HepG2 (cell line): ENCODE measurements around the gene TMBIM1. TPM values are rescaled to one million over a fixed set of nuclear protein-coding genes. Genes with fewer than 3 reads are reported as not detected.

Source experiments
- ATAC-seq: fragments of 200-7000 bp; cut with Tn5 transposase; 3 replicates; pipeline ENCODE4 v1.9.1; 2020; ENCODE audit warnings: mild to moderate bottlenecking, moderate library complexity
- BruUV-seq: library from RNA; stranded (reverse); fragments of 400-500 nt; replicated peaks from 2 replicates; lab custom pipeline; 2021; lab: Mats Ljungman, UMichigan
- CTCF ChIA-PET: fragments of 300-600 bp; formaldehyde crosslinking; extraction: SDS; loops from one replicate; lab custom pipeline; 2021; ENCODE audit warnings: low total read pairs, inconsistent platforms, low intra/inter-chr PET ratio; lab: Yijun Ruan, JAX
- POLR2A ChIA-PET: fragments of 350-600 bp; sonication (Branson Sonifier 250); formaldehyde crosslinking; loops from one replicate; lab custom pipeline; 2020; ENCODE audit warnings: antibody characterized with exemption, inconsistent platforms; lab: Yijun Ruan, JAX
- DNase-seq: peaks from one replicate; pipeline ENCODE4 v3.0.0-alpha.2; 2015; ENCODE audit warnings: low spot score
- FAIRE-seq: peaks from 3 replicates; lab custom pipeline; 2011; peaks lifted over from hg19 to GRCh38; lab: Jason Lieb, UNC
- H2AFZ ChIP-seq: one replicate; pipeline ENCODE4 v1.6.1; 2011; ENCODE audit warnings: low read length, inconsistent platforms
- H3K27ac ChIP-seq: fragments of 300-600 bp; 3 replicates; pipeline ENCODE4 v1.8.0; 2011; ENCODE audit warnings: mixed run types, mild to moderate bottlenecking, mixed read lengths, low read length, inconsistent platforms; ENCODE audit not compliant: insufficient read depth; ENCODE audit errors: extremely low read length
- H3K27me3 ChIP-seq, 2 experiments: fragments of 200-600 bp in 1 of 2; 2 replicates in 1 of 2; 3 replicates in 1 of 2; pipeline versions ENCODE4 v1.6.0 to v1.8.0; 2011; ENCODE audit warnings: low read length in 2 of 2, mild to moderate bottlenecking in 2 of 2, moderate library complexity in 2 of 2, inconsistent platforms in 1 of 2; ENCODE audit not compliant: insufficient read depth in 2 of 2, control insufficient read depth in 1 of 2
- H3K36me3 ChIP-seq, 2 experiments: fragments of 200-600 bp in 1 of 2; replicated peaks in 1 of 2; 2 replicates in 1 of 2; 3 replicates in 1 of 2; pipeline versions ENCODE4 v1.5.1 to v1.8.0; 2011; ENCODE audit warnings: low read length in 2 of 2, inconsistent platforms in 1 of 2; ENCODE audit not compliant: insufficient read depth in 2 of 2, control insufficient read depth in 1 of 2
- H3K4me1 ChIP-seq: 2 replicates; pipeline ENCODE4 v1.5.1; 2012; ENCODE audit warnings: low read length, inconsistent platforms; ENCODE audit not compliant: insufficient read depth
- H3K4me2 ChIP-seq: 2 replicates; pipeline ENCODE4 v1.6.0; 2011; ENCODE audit warnings: low read depth, low read length, inconsistent platforms
- H3K4me3 ChIP-seq, 3 experiments: fragments of 200-600 bp in 1 of 3; sonication (generic), shearing (Covaris generic) in 1 of 3; replicated peaks in 1 of 3; 2 replicates each; pipeline ENCODE4 v1.5.1; 2011 to 2016; ENCODE audit warnings: low read length in 3 of 3, inconsistent platforms in 2 of 3, low read depth in 2 of 3, mild to moderate bottlenecking in 2 of 3, control low read depth in 1 of 3, mixed read lengths in 1 of 3; ENCODE audit not compliant: insufficient read depth in 1 of 3
- H3K79me2 ChIP-seq: one replicate; pipeline ENCODE4 v1.6.1; 2011; ENCODE audit warnings: low read length, inconsistent platforms; ENCODE audit not compliant: insufficient read depth
- H3K9ac ChIP-seq: 2 replicates; pipeline ENCODE4 v1.6.0; 2011; ENCODE audit warnings: mild to moderate bottlenecking, low read depth, low read length, inconsistent platforms; ENCODE audit not compliant: insufficient read depth
- H3K9me3 ChIP-seq: 2 replicates; pipeline ENCODE4 v1.5.1; 2012; ENCODE audit warnings: mild to moderate bottlenecking, low read length
- H4K20me1 ChIP-seq: 2 replicates; pipeline ENCODE4 v1.6.0; 2011; ENCODE audit warnings: inconsistent platforms, mild to moderate bottlenecking, low read length, moderate library complexity; ENCODE audit not compliant: insufficient read depth
- ATF7-NPFF ChIP-seq: sonication (generic); formaldehyde crosslinking; IDR thresholded peaks from 2 replicates; pipeline ENCODE4 v1.8.1; 2023; ENCODE audit warnings: mild to moderate bottlenecking, low read depth, missing genetic modification reagents, moderate library complexity
- CTCF ChIP-seq: sonication (generic); formaldehyde crosslinking; IDR thresholded peaks from 2 replicates; pipeline ENCODE4 v1.5.0; 2020; ENCODE audit warnings: mild to moderate bottlenecking, missing genetic modification reagents, moderate library complexity
- HIVEP1 ChIP-seq: sonication (generic); formaldehyde crosslinking; IDR thresholded peaks from 2 replicates; pipeline ENCODE4 v1.4.0; 2020; ENCODE audit warnings: mild to moderate bottlenecking, missing genetic modification reagents
- NFYB ChIP-seq: sonication (generic); formaldehyde crosslinking; IDR thresholded peaks from 2 replicates; pipeline ENCODE4 v1.4.0; 2020; ENCODE audit warnings: missing genetic modification reagents
- RAD21 ChIP-seq: fragments of 450-650 bp; formaldehyde crosslinking; IDR thresholded peaks from 2 replicates; pipeline ENCODE4 v1.5.0; 2020; ENCODE audit warnings: mild to moderate bottlenecking
- SMC3 ChIP-seq: IDR thresholded peaks from 2 replicates; pipeline ENCODE4 v1.6.1; 2011; ENCODE audit warnings: low read length, improper control_type of control experiment
- SSRP1 ChIP-seq: IDR thresholded peaks from 2 replicates; pipeline ENCODE4 v1.6.1; 2016; ENCODE audit warnings: control low read depth
- STAG1 ChIP-seq: sonication (generic); formaldehyde crosslinking; IDR thresholded peaks from 2 replicates; pipeline ENCODE4 v1.4.0; 2020; ENCODE audit warnings: missing genetic modification reagents
- ZBTB33 ChIP-seq: sonication (generic); formaldehyde crosslinking; IDR thresholded peaks from 2 replicates; pipeline ENCODE4 v1.4.0; 2020; ENCODE audit warnings: missing genetic modification reagents
- ZNF274 ChIP-seq: sonication (generic); formaldehyde crosslinking; IDR thresholded peaks from 2 replicates; pipeline ENCODE4 v1.5.1; 2020; ENCODE audit warnings: mild to moderate bottlenecking, missing genetic modification reagents
- ZNF44 ChIP-seq: sonication (generic); formaldehyde crosslinking; IDR thresholded peaks from 2 replicates; pipeline ENCODE4 v1.5.1; 2020; ENCODE audit warnings: mild to moderate bottlenecking, missing genetic modification reagents
- ZNF740 ChIP-seq: sonication (generic); formaldehyde crosslinking; IDR thresholded peaks from 2 replicates; pipeline ENCODE4 v1.4.0; 2020; ENCODE audit warnings: missing genetic modification reagents
- WGBS: methylation state at CpG from one replicate; pipeline ENCODE4 v1.1.6; 2017; ENCODE audit warnings: low lambda C conversion rate; 5-methylcytosine and 5-hydroxymethylcytosine counted together
- in situ Hi-C: cut with HindIII; loops from 2 replicates; pipeline ENCODE4 v1.10.0; 2017; ENCODE audit warnings: low pct_unique_long_range_greater_than_20kb; ENCODE audit not compliant: extremely low pct_ligation_motif_present
- intact Hi-C: fragments of 100-400 bp; cut with micrococcal nuclease; formaldehyde crosslinking; loops from one replicate; pipeline ENCODE4 v1.10.0; 2022; ENCODE audit not compliant: unreplicated experiment
- polyA plus RNA-seq, 8 experiments: library from polyadenylated mRNA; depleted of rRNA in 3 of 8; stranded (reverse) in 7 of 8; unstranded in 1 of 8; fragments of >200 nt; fragmentation: Illumina TruSeq in 4 of 8; extraction: Trizol in 4 of 8; gene quantifications; 2 replicates each; pipeline versions ENCODE4 v1.2.1 to v1.2.3, GENCODE V29; 2011 to 2016; ENCODE audit warnings: low read depth in 4 of 8, missing spikeins in 1 of 8, mixed read lengths in 1 of 8; ENCODE audit not compliant: insufficient read depth in 1 of 8
- total RNA-seq, 5 experiments: library from RNA; depleted of rRNA; stranded (reverse); fragments of >200 nt; fragmentation: Illumina TruSeq; extraction: Trizol; gene quantifications; 2 replicates each; pipeline ENCODE4 v1.2.3, GENCODE V29; 2016; ENCODE audit warnings: low read depth in 1 of 5

Gene TMBIM1
- total and polyA plus RNA-seq, 2 of the 13 experiments (the other 11 are each of a cell fraction or from before 2014, with no cell fraction given): 127 to 139 TPM

GRCh38 chr2:218257390-218257981, 34.8 kb downstream of the TMBIM1 start:
- Histone ChIP-seq H3K9me3 (no peaks in the 10 kb centered on the region), H3K36me3 (peaks cover 11 to 35% of the 10 kb centered on the region in 2 experiments), H3K4me2 (no peak overlapping the region), H3K4me1 (peaks cover 29% of the 10 kb centered on the region), H3K27me3 (no peaks in the 10 kb centered on the region), H3K79me2 (no peaks in the 10 kb centered on the region), H2AFZ (no peak overlapping the region), H3K9ac (no peak overlapping the region), H4K20me1 (no peaks in the 10 kb centered on the region), H3K27ac (no peak overlapping the region), H3K4me3 (no peak overlapping the region)
- TF ChIP-seq CTCF (CRISPR knock-in tag): peak; percentile 57
- peak; percentile 29; the same call in 1 of the 2 replicates for TF ChIP-seq SMC3
- TF ChIP-seq RAD21 (CRISPR knock-in tag): 0 out of 2 replicates have a peak, but pooled peaks have one; percentile 13
- peak; percentile 34 for TF ChIP-seq STAG1 (CRISPR knock-in tag)
- no peak for TF ChIP-seq ZNF274 (CRISPR knock-in tag)
- TF ChIP-seq ZNF740 (CRISPR knock-in tag): peak; percentile 69; the same call in 1 of the 2 replicates
- TF ChIP-seq ZBTB33 (CRISPR knock-in tag): 0 out of 2 replicates have a peak, but pooled peaks have one; percentile 26
- no peak for TF ChIP-seq HIVEP1 (CRISPR knock-in tag)
- TF ChIP-seq SSRP1: 0 out of 2 replicates have a peak, but pooled peaks have one; percentile 31
- 0 out of 2 replicates have a peak, but pooled peaks have one; percentile 6 for TF ChIP-seq NFYB (CRISPR knock-in tag)
- 0 out of 2 replicates have a peak, but pooled peaks have one; percentile 25 for TF ChIP-seq ATF7-NPFF
- no peak for TF ChIP-seq ZNF44
- ChIA-PET CTCF (interaction anchor here (1.8 kb wide), 1 partner anchor 71 kb away, joined by 9 read pairs; no protein-coding TSS in a partner anchor), POLR2A (interaction anchor here (6.6 kb wide), 1 partner anchor 13 kb away, joined by 27 read pairs; the partner anchor contains the start of genes AAMP and PNKD)
- BruUV-seq: TSS peak; percentile 34
- 86% methylated on average over 8 of the region's 8 CpGs for WGBS
- ATAC-seq: peak; percentile 14; the same call in 2 of the 3 replicates
- intact Hi-C loops (loop anchor here (5.0 kb wide), 1 partner anchor 70 kb away; no protein-coding TSS in a partner anchor), in situ Hi-C loops (no loop called here)
- DNase-seq: no peak
- peak; percentile 69 for FAIRE-seq
